HepG2 (cell line): ENCODE measurements around the gene ACSM5. TPM values are rescaled to one million over a fixed set of nuclear protein-coding genes. Genes with fewer than 3 reads are reported as not detected.

Experiments used
- ATF6 ChIP-seq: sonication (generic); formaldehyde crosslinking; conservative IDR thresholded peaks from 2 replicates; pipeline ENCODE4 v1.4.0; 2020; ENCODE audit warnings: missing genetic modification reagents
- FOSL2 ChIP-seq: sonication (generic); formaldehyde crosslinking; IDR thresholded peaks from 2 replicates; pipeline ENCODE4 v1.4.0; 2020; ENCODE audit warnings: missing genetic modification reagents
- HINFP ChIP-seq: sonication (generic); formaldehyde crosslinking; IDR thresholded peaks from 2 replicates; pipeline ENCODE4 v1.4.0; 2020; ENCODE audit warnings: low read depth, mild to moderate bottlenecking, missing genetic modification reagents
- KAT8 ChIP-seq: IDR thresholded peaks from 2 replicates; pipeline ENCODE4 v1.6.1; 2016; ENCODE audit warnings: missing genetic modification reagents, missing compliant biosample characterization
- NFIB ChIP-seq: sonication (generic); formaldehyde crosslinking; IDR thresholded peaks from 2 replicates; pipeline ENCODE4 v1.9.0; 2021; ENCODE audit warnings: missing genetic modification reagents, mild to moderate bottlenecking, borderline replicate concordance
- NONO ChIP-seq, 2 experiments: fragments of 450-650 bp in 1 of 2; sonication (generic) in 1 of 2; formaldehyde crosslinking in 1 of 2; IDR thresholded peaks in 1 of 2; conservative IDR thresholded peaks in 1 of 2; 2 replicates each; pipeline versions ENCODE4 v1.6.1 to v1.8.0; 2017 to 2022; ENCODE audit warnings: mild to moderate bottlenecking in 1 of 2, missing genetic modification reagents in 1 of 2, moderate library complexity in 1 of 2
- RBM22 ChIP-seq: fragments of 200-400 bp; formaldehyde crosslinking; optimal IDR thresholded peaks from 2 replicates; pipeline ENCODE3; 2017; ENCODE audit warnings: mild to moderate bottlenecking, low read length, moderate library complexity
- RERE ChIP-seq: IDR thresholded peaks from 2 replicates; pipeline ENCODE4 v1.6.1; 2016; ENCODE audit warnings: low read depth, missing genetic modification reagents, missing compliant biosample characterization
- SATB2 ChIP-seq: sonication (generic); formaldehyde crosslinking; IDR thresholded peaks from 2 replicates; pipeline ENCODE4 v1.5.0; 2020; ENCODE audit warnings: missing genetic modification reagents
- SMAD9 ChIP-seq: sonication (generic); formaldehyde crosslinking; IDR thresholded peaks from 2 replicates; pipeline ENCODE4 v1.5.1; 2020; ENCODE audit warnings: mild to moderate bottlenecking, missing genetic modification reagents
- SNAPC2 ChIP-seq: sonication (generic); formaldehyde crosslinking; IDR thresholded peaks from 2 replicates; pipeline ENCODE4 v1.8.1; 2022; ENCODE audit warnings: mild to moderate bottlenecking, missing genetic modification reagents
- SP1 ChIP-seq, 2 experiments: fragments of 450-650 bp in 1 of 2; sonication (generic) in 1 of 2; formaldehyde crosslinking in 1 of 2; IDR thresholded peaks; 2 replicates each; pipeline versions ENCODE4 v1.4.0 to v1.6.1; 2016 to 2020; ENCODE audit warnings: missing genetic modification reagents in 1 of 2
- SPEN ChIP-seq: sonication (generic); formaldehyde crosslinking; IDR thresholded peaks from 2 replicates; pipeline ENCODE4 v1.5.1; 2020; ENCODE audit warnings: low read depth, mild to moderate bottlenecking, missing genetic modification reagents
- ZNF232 ChIP-seq: sonication (generic); formaldehyde crosslinking; IDR thresholded peaks from 2 replicates; pipeline ENCODE4 v1.4.0; 2020; ENCODE audit warnings: missing genetic modification reagents, borderline replicate concordance
- ZNF691 ChIP-seq: sonication (generic); formaldehyde crosslinking; IDR thresholded peaks from 2 replicates; pipeline ENCODE4 v1.4.0; 2020; ENCODE audit warnings: missing genetic modification reagents, low read depth, mild to moderate bottlenecking, borderline replicate concordance
- ZNF737 ChIP-seq: sonication (generic); formaldehyde crosslinking; IDR thresholded peaks from 2 replicates; pipeline ENCODE4 v1.5.0; 2020; ENCODE audit warnings: missing genetic modification reagents, mild to moderate bottlenecking, borderline replicate concordance
- ZNF768 ChIP-seq: sonication (generic); formaldehyde crosslinking; IDR thresholded peaks from 2 replicates; pipeline ENCODE4 v1.4.0; 2020; ENCODE audit warnings: missing genetic modification reagents
- polyA plus RNA-seq, 8 experiments: library from polyadenylated mRNA; depleted of rRNA in 3 of 8; stranded (reverse) in 7 of 8; unstranded in 1 of 8; fragments of >200 nt; fragmentation: Illumina TruSeq in 4 of 8; extraction: Trizol in 4 of 8; gene quantifications; 2 replicates each; pipeline versions ENCODE4 v1.2.1 to v1.2.3, GENCODE V29; 2011 to 2016; ENCODE audit warnings: low read depth in 4 of 8, missing spikeins in 1 of 8, mixed read lengths in 1 of 8; ENCODE audit not compliant: insufficient read depth in 1 of 8
- total RNA-seq, 5 experiments: library from RNA; depleted of rRNA; stranded (reverse); fragments of >200 nt; fragmentation: Illumina TruSeq; extraction: Trizol; gene quantifications; 2 replicates each; pipeline ENCODE4 v1.2.3, GENCODE V29; 2016; ENCODE audit warnings: low read depth in 1 of 5

ACSM5 gene
- total and polyA plus RNA-seq, 2 of the 13 experiments (the other 11 are each of a cell fraction or from before 2014, with no cell fraction given), result 9.1 to 15.0 TPM

- TF ChIP-seq SNAPC2 (CRISPR knock-in tag) (no peak), FOSL2 (CRISPR knock-in tag) (peak; percentile 35; the same call in 1 of the 2 replicates), RERE (CRISPR knock-in tag) (no peak), ZNF768 (CRISPR knock-in tag) (no peak), ZNF691 (CRISPR knock-in tag) (no peak), ATF6 (0 out of 2 replicates have a peak, but pooled peaks have one; percentile 37), ZNF737 (no peak), SMAD9 (CRISPR knock-in tag) (no peak), NONO (IDR thresholded peaks at IDR 0.05) (no peak), NONO (CRISPR knock-in tag; conservative IDR thresholded peaks at IDR 0.05) (no peak), KAT8 (no peak), SPEN (CRISPR knock-in tag) (0 out of 2 replicates have a peak, but pooled peaks have one; percentile 14), NFIB (CRISPR knock-in tag) (no peak), SATB2 (no peak), HINFP (CRISPR knock-in tag) (no peak), SP1 (IDR thresholded peaks at IDR 0.05) (no peak), SP1 (CRISPR knock-in tag; IDR thresholded peaks at IDR 0.05) (no peak), ZNF232 (CRISPR knock-in tag) (no peak), RBM22 (no peak)
Observed at GRCh38 chr16:20383106-20384029, 26.0 kb upstream of the ACSM5 start (continued).
